MCF 10A (cell line): Measurements from ENCODE around the gene RIMS4. TPM values are rescaled to one million over a fixed set of nuclear protein-coding genes. Genes with fewer than 3 reads are reported as not detected.
A peak's percentile ranks its signal among the peaks of the same experiment; 100 is the strongest.

Source experiments
- BruUV-seq: library from RNA; stranded (reverse); fragments of 400-500 nt; replicated peaks from 2 replicates; lab custom pipeline; 2021; lab: Mats Ljungman, UMichigan
- CTCF ChIA-PET: fragments of 300-600 bp; sonication (Branson Sonifier 250); formaldehyde crosslinking; extraction: SDS; loops from one replicate; lab custom pipeline; 2021; ENCODE audit warnings: antibody characterized with exemption, inconsistent platforms; lab: Yijun Ruan, JAX
- POLR2A ChIA-PET: fragments of 300-600, 350-650 bp; sonication (Branson Sonifier 250); formaldehyde crosslinking; extraction: SDS; loops from one replicate; lab custom pipeline; 2020; ENCODE audit warnings: antibody characterized with exemption, inconsistent platforms; lab: Yijun Ruan, JAX
- DNase-seq: peaks from one replicate; pipeline ENCODE4 v3.0.0-alpha.2; 2018; ENCODE audit not compliant: unreplicated experiment
- H3K27ac Mint-ChIP-seq: one replicate; pipeline ENCODE4 v1.8.0; 2022; ENCODE audit warnings: mild to moderate bottlenecking, low read depth, mixed read lengths; ENCODE audit not compliant: unreplicated experiment
- H3K27me3 Mint-ChIP-seq: one replicate; pipeline ENCODE4 v1.8.0; 2022; ENCODE audit warnings: mixed read lengths; ENCODE audit not compliant: insufficient read depth, unreplicated experiment
- H3K36me3 Mint-ChIP-seq: one replicate; pipeline ENCODE4 v1.8.0; 2022; ENCODE audit warnings: mild to moderate bottlenecking, moderate library complexity, mixed read lengths; ENCODE audit not compliant: insufficient read depth, unreplicated experiment
- H3K4me1 Mint-ChIP-seq: one replicate; pipeline ENCODE4 v1.8.0; 2022; ENCODE audit warnings: mixed read lengths; ENCODE audit not compliant: insufficient read depth, unreplicated experiment
- H3K4me3 Mint-ChIP-seq: one replicate; pipeline ENCODE4 v1.8.0; 2022; ENCODE audit warnings: mild to moderate bottlenecking, moderate library complexity, mixed read lengths; ENCODE audit not compliant: unreplicated experiment
- H3K9me3 Mint-ChIP-seq: one replicate; pipeline ENCODE4 v1.8.0; 2022; ENCODE audit warnings: mixed read lengths; ENCODE audit not compliant: unreplicated experiment
- CTCF ChIP-seq: fragments of 200-600 bp; IDR thresholded peaks from one replicate; pipeline ENCODE4 v1.8.0; 2022; ENCODE audit warnings: antibody characterized with exemption, mild to moderate bottlenecking; ENCODE audit not compliant: unreplicated experiment
- intact Hi-C: fragments of 100-400 bp; cut with micrococcal nuclease; formaldehyde crosslinking; loops from 2 replicates; pipeline ENCODE4 v1.14.1; 2022
- total RNA-seq: library from RNA; stranded (reverse); gene quantifications from 2 replicates; pipeline ENCODE4 v1.2.3, GENCODE V29; 2022

Gene RIMS4
- total RNA-seq, 1 experiment from 2014 or later: not detected

GRCh38 chr20:44748005-44748370 lies 62.4 kb downstream of the RIMS4 start:
- H3K9me3 Mint-ChIP-seq: no peaks in the 10 kb centered on the region
- H3K4me1 Mint-ChIP-seq: peaks cover 20% of the 10 kb centered on the region
- TF ChIP-seq CTCF: no peak
- peaks cover 41% of the 10 kb centered on the region for H3K27me3 Mint-ChIP-seq
- CTCF ChIA-PET: interaction anchor here (0.6 to 5.8 kb wide), 50 partner anchors 10 to 276 kb away, joined by 3 to 102 read pairs (median 5); partner anchors contain the start of gene YWHAB
- H3K27ac Mint-ChIP-seq: no peak overlapping the region
- DNase-seq: no peak
- no peak overlapping the region for H3K4me3 Mint-ChIP-seq
- intact Hi-C loops: no loop called here
- POLR2A ChIA-PET: interaction anchor here (0.6 to 1.9 kb wide), 7 partner anchors 18 to 219 kb away, joined by 3 to 7 read pairs (median 5); partner anchors contain the start of gene YWHAB
- BruUV-seq: no TSS peak
- H3K36me3 Mint-ChIP-seq: no peaks in the 10 kb centered on the region

GRCh38 chr20:44747166-44748004 lies 63.0 kb downstream of the RIMS4 start:
- no TSS peak for BruUV-seq
- ChIA-PET CTCF (interaction anchor here (0.6 to 5.8 kb wide), 60 partner anchors 9 to 573 kb away, joined by 3 to 102 read pairs (median 4); partner anchors contain the start of gene YWHAB), POLR2A (interaction anchor here (0.6 to 1.9 kb wide), 13 partner anchors 18 to 427 kb away, joined by 3 to 7 read pairs (median 3); partner anchors contain the start of genes PI3 and YWHAB)
- intact Hi-C loops: loop anchor here (1.0 kb wide), 1 partner anchor 120 kb away; no protein-coding TSS in a partner anchor
- Mint-ChIP-seq H3K36me3 (no peaks in the 10 kb centered on the region), H3K4me3 (peak overlapping the region; percentile 39), H3K27me3 (peaks cover 47% of the 10 kb centered on the region), H3K27ac (peak overlapping the region; percentile 77), H3K9me3 (no peaks in the 10 kb centered on the region), H3K4me1 (peaks cover 20% of the 10 kb centered on the region)
- DNase-seq: peak; percentile 98
- TF ChIP-seq CTCF: peak; percentile 63

- Mint-ChIP-seq H3K36me3 (no peaks in the 10 kb centered on the region), H3K4me1 (peaks cover 20% of the 10 kb centered on the region), H3K4me3 (peak overlapping the region; percentile 39), H3K9me3 (no peaks in the 10 kb centered on the region), H3K27ac (no peak overlapping the region), H3K27me3 (peaks cover 55% of the 10 kb centered on the region)
- no peak for TF ChIP-seq CTCF
- POLR2A ChIA-PET: interaction anchor here (0.6 to 1.9 kb wide), 11 partner anchors 17 to 428 kb away, joined by 3 to 7 read pairs (median 3); partner anchors contain the start of genes PI3 and YWHAB
- no peak for DNase-seq
- BruUV-seq: TSS peak; percentile 32
- CTCF ChIA-PET: interaction anchor here (0.6 to 5.8 kb wide), 38 partner anchors 8 to 896 kb away, joined by 3 to 102 read pairs (median 6); partner anchors contain the start of gene YWHAB
- intact Hi-C loops: loop anchor here (1.0 kb wide), 1 partner anchor 121 kb away; no protein-coding TSS in a partner anchor
Measured at GRCh38 chr20:44746367-44747165, 63.8 kb downstream of the RIMS4 start.
